OCI-LY7 (cell line): ENCODE data around the gene NPY4R2. TPM values are rescaled to one million over a fixed set of nuclear protein-coding genes. Genes with fewer than 3 reads are reported as not detected.
"Not testable (repeated sequence)": the region's sequence is repeated elsewhere in the genome, so short reads cannot be mapped to it uniquely, and the experiment has no call there.

Source experiments
- BruUV-seq: library from RNA; stranded (reverse); fragments of 400-500 nt; replicated peaks from 2 replicates; lab custom pipeline; 2021; lab: Mats Ljungman, UMichigan
- CTCF ChIA-PET: fragments of 300-600 bp; sonication (Branson Sonifier 250); formaldehyde crosslinking; loops from one replicate; lab custom pipeline; 2022; ENCODE audit warnings: antibody characterized with exemption; ENCODE audit not compliant: unreplicated experiment; lab: Charles Lee
- POLR2A ChIA-PET: fragments of 300-600 bp; sonication (Branson Sonifier 250); formaldehyde crosslinking; loops from one replicate; lab custom pipeline; 2022; ENCODE audit warnings: antibody characterized with exemption; lab: Charles Lee
- DNase-seq: peaks from one replicate; pipeline ENCODE4 v3.0.0-alpha.2; 2015; ENCODE audit warnings: low spot score
- H2AFZ ChIP-seq: fragments of 200-600 bp; sonication (generic), shearing (Covaris generic); 2 replicates; pipeline ENCODE4 v1.6.1; 2014; ENCODE audit warnings: mild to moderate bottlenecking, antibody characterized with exemption, low read length, moderate library complexity
- H3K27ac ChIP-seq: fragments of 200-600 bp; sonication (generic); 2 replicates; pipeline ENCODE4 v1.5.1; 2014; ENCODE audit warnings: mixed run types, low read depth, mild to moderate bottlenecking, moderate library complexity, low read length, inconsistent platforms; ENCODE audit not compliant: poor library complexity, severe bottlenecking
- H3K36me3 ChIP-seq: fragments of 200-600 bp; sonication (generic); 2 replicates; pipeline ENCODE4 v1.6.1; 2014; ENCODE audit warnings: mild to moderate bottlenecking, antibody characterized with exemption, low read length, moderate library complexity, mixed read lengths; ENCODE audit not compliant: insufficient read depth
- H3K4me1 ChIP-seq: fragments of 200-600 bp; sonication (generic); 2 replicates; pipeline ENCODE4 v1.5.1; 2014; ENCODE audit warnings: mild to moderate bottlenecking, low read length; ENCODE audit not compliant: insufficient read depth, poor library complexity, severe bottlenecking
- H3K4me2 ChIP-seq: fragments of 200-600 bp; sonication (generic); 2 replicates; pipeline ENCODE4 v1.6.1; 2014; ENCODE audit warnings: mild to moderate bottlenecking, low read length
- H3K4me3 ChIP-seq: fragments of 200-600 bp; sonication (generic); 2 replicates; pipeline ENCODE4 v1.5.1; 2014; ENCODE audit warnings: mild to moderate bottlenecking, low read depth, low read length; ENCODE audit not compliant: poor library complexity, severe bottlenecking
- H3K79me2 ChIP-seq: fragments of 200-600 bp; sonication (generic); 2 replicates; pipeline ENCODE4 v1.6.1; 2016; ENCODE audit warnings: low read depth, mild to moderate bottlenecking, low read length, moderate library complexity, mixed read lengths; ENCODE audit not compliant: insufficient read depth
- H3K9me2 ChIP-seq: fragments of 200-600 bp; sonication (generic); 2 replicates; pipeline ENCODE4 v1.6.1; 2016; ENCODE audit warnings: mild to moderate bottlenecking, low read length, mixed read lengths; ENCODE audit not compliant: insufficient read depth
- H3K9me3 ChIP-seq: fragments of 200-600 bp; sonication (generic); 2 replicates; pipeline ENCODE4 v1.6.1; 2014; ENCODE audit warnings: mild to moderate bottlenecking, mixed run types, low read length, mixed read lengths
- H4K20me1 ChIP-seq: fragments of 200-600 bp; sonication (generic); 2 replicates; pipeline ENCODE4 v1.6.1; 2014; ENCODE audit warnings: mild to moderate bottlenecking, antibody characterized with exemption, low read length, moderate library complexity, mixed read lengths; ENCODE audit not compliant: insufficient read depth
- intact Hi-C: fragments of 100-400 bp; cut with micrococcal nuclease; formaldehyde crosslinking; loops from one replicate; pipeline ENCODE4 v1.10.0; 2022; ENCODE audit not compliant: unreplicated experiment
- total RNA-seq, 2 experiments: library from RNA; depleted of rRNA in 1 of 2; stranded (reverse); fragments of >200 nt in 1 of 2; shearing (Covaris generic) in 1 of 2; gene quantifications; 2 replicates each; pipeline ENCODE4 v1.2.3, GENCODE V29; 2014 to 2022

NPY4R2 gene
- total RNA-seq, 2 experiments from 2014 or later: not detected

GRCh38 chr10:47970047-47970446, 51.6 kb downstream of the NPY4R2 start:
- H3K79me2 ChIP-seq, H2AFZ ChIP-seq, H3K9me2 ChIP-seq, POLR2A ChIA-PET, H3K4me3 ChIP-seq, H3K27ac ChIP-seq, H3K4me1 ChIP-seq, BruUV-seq, H3K36me3 ChIP-seq, H3K9me3 ChIP-seq, CTCF ChIA-PET, H3K4me2 ChIP-seq, H4K20me1 ChIP-seq, intact Hi-C loops, DNase-seq: not testable (repeated sequence)

DNA sequence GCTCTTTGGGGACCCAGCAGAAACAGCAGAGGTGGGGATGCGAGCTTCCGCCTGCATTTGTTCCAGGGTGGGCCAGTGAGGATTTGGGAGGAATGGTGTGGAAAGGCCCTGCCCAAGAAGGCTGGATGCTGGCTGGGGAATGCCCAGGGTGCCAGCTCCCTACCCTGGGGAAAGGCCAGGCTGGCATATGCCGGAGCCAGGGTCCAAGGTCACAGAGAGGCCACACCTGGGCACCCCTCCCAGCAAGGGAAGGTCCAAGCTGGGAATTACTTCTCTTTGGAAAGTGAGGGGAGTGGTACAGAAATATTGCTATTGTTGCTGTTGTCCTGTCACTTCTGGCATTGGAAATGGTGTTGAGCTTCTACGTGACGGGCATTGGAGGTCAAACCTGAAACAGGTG, 53.1 kb downstream of the NPY4R2 start:
- POLR2A ChIA-PET, H3K79me2 ChIP-seq, H3K27ac ChIP-seq, H3K4me3 ChIP-seq, H3K9me2 ChIP-seq, H3K9me3 ChIP-seq, BruUV-seq, H3K4me2 ChIP-seq, H3K36me3 ChIP-seq, H3K4me1 ChIP-seq, H4K20me1 ChIP-seq, DNase-seq, H2AFZ ChIP-seq, intact Hi-C loops, CTCF ChIA-PET: not testable (repeated sequence)

DNA sequence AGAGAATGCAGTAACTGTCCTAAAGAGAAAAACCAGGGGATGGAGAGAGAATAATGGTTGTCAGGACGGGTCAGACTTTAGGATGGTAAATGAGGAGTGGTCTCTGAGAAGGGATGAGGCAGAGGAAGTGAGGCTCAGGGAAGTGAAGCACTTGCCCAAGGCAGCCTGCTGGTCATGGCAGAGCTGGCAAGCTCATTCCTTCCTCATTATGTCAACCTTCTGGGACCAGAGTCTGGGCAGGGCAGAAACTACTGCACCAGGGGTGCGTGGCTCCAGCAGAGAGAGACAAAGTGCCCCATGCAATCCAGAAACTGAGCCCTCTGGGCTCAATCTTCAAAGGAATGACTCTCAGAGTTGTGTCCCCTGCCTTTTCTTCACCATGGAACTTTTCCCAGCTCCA, 53.6 kb downstream of the NPY4R2 start:
- H3K36me3 ChIP-seq, H2AFZ ChIP-seq, H3K27ac ChIP-seq, H3K79me2 ChIP-seq, H4K20me1 ChIP-seq, H3K4me2 ChIP-seq, BruUV-seq, DNase-seq, intact Hi-C loops, H3K9me2 ChIP-seq, H3K4me1 ChIP-seq, H3K4me3 ChIP-seq, CTCF ChIA-PET, H3K9me3 ChIP-seq, POLR2A ChIA-PET: not testable (repeated sequence)

Other genes with a start within 250 kb of the NPY4R2 start
- not detected in 2 replicates for gene SYT15B, start 155.1 kb upstream of the NPY4R2 start, total RNA-seq (2014; rRNA removed; shearing (Covaris generic))
- gene SYT15B, start 155.1 kb upstream of the NPY4R2 start, total RNA-seq (2022): 0.37 and 0.42 TPM in 2 replicates
- not detected in 2 replicates for gene FAM25C, start 81.1 kb downstream of the NPY4R2 start, total RNA-seq (2014; rRNA removed; shearing (Covaris generic))
- not detected in 2 replicates for gene FAM25C, start 81.1 kb downstream of the NPY4R2 start, total RNA-seq (2022)